HFFc6 (cell line): ENCODE data around the gene EMP2. TPM values are rescaled to one million over a fixed set of nuclear protein-coding genes. Genes with fewer than 3 reads are reported as not detected.

Experiments
- DNase-seq: peaks from one replicate; pipeline ENCODE4 v3.0.0-alpha.2; 2018
- H3K27ac Mint-ChIP-seq: 2 replicates; pipeline ENCODE4 v1.8.0; 2020; ENCODE audit warnings: mild to moderate bottlenecking, mixed read lengths
- H3K27me3 Mint-ChIP-seq: 2 replicates; pipeline ENCODE4 v1.8.0; 2021; ENCODE audit warnings: mild to moderate bottlenecking, moderate library complexity, mixed read lengths; ENCODE audit not compliant: insufficient read depth
- H3K36me3 Mint-ChIP-seq: 2 replicates; pipeline ENCODE4 v1.8.0; 2021; ENCODE audit warnings: low read depth, mixed read lengths
- H3K4me1 Mint-ChIP-seq: 2 replicates; pipeline ENCODE4 v1.8.0; 2020; ENCODE audit warnings: low read depth, mixed read lengths
- H3K4me3 Mint-ChIP-seq: 2 replicates; pipeline ENCODE4 v1.8.0; 2020; ENCODE audit warnings: mild to moderate bottlenecking, moderate library complexity, mixed read lengths
- H3K9me3 Mint-ChIP-seq: 2 replicates; pipeline ENCODE4 v1.8.0; 2020; ENCODE audit warnings: mild to moderate bottlenecking, mixed read lengths
- total RNA-seq, 6 experiments: library from RNA; stranded (reverse); fragmentation: NEBNext Ultra II Directional; extraction: Animal tissue kit (Norgen Biotek cat#: 25700); gene quantifications; 2 replicates in 1 of 6; 3 replicates in 5 of 6; pipeline ENCODE4 v1.2.3, GENCODE V29; 2021
- TF ChIP-seq, protein P1 (sequence below): fragments of 200-600 bp; sonication (generic); IDR thresholded peaks from 2 replicates; pipeline ENCODE4 v1.5.0; 2021; ENCODE audit warnings: antibody characterized with exemption, mild to moderate bottlenecking

The EMP2 gene
- total RNA-seq, 6 experiments from 2014 or later: 14.3 to 35.7 (median 29.7) TPM

DNA sequence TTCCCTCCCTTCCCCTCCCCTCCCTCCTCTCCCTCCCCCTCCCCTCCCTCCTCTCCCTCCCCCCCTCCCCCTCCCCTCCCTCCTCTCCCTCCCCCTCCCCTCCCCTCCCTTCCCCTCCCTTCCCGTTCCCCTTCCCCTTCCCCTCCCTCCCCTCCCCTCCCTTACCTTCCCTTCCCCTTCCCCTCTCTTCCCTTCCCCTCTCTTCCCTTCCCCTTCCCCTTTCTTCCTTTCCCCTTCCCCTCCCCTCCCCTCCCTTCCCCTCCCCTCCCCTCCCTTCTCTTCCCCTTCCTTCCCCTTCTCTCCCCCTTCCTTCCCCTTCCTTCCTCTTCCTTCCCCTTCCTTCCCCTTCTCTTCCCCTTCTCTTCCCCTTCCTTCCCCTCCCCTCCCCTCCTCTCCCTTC, 61.1 kb downstream of the EMP2 start:
- no peak overlapping the region for H3K27ac Mint-ChIP-seq
- no peak for DNase-seq
- peaks cover 16% of the 10 kb centered on the region for H3K4me1 Mint-ChIP-seq
- TF ChIP-seq, protein P1, sequence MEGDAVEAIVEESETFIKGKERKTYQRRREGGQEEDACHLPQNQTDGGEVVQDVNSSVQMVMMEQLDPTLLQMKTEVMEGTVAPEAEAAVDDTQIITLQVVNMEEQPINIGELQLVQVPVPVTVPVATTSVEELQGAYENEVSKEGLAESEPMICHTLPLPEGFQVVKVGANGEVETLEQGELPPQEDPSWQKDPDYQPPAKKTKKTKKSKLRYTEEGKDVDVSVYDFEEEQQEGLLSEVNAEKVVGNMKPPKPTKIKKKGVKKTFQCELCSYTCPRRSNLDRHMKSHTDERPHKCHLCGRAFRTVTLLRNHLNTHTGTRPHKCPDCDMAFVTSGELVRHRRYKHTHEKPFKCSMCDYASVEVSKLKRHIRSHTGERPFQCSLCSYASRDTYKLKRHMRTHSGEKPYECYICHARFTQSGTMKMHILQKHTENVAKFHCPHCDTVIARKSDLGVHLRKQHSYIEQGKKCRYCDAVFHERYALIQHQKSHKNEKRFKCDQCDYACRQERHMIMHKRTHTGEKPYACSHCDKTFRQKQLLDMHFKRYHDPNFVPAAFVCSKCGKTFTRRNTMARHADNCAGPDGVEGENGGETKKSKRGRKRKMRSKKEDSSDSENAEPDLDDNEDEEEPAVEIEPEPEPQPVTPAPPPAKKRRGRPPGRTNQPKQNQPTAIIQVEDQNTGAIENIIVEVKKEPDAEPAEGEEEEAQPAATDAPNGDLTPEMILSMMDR: no peak
- no peak overlapping the region for H3K4me3 Mint-ChIP-seq
- H3K9me3 Mint-ChIP-seq: no peaks in the 10 kb centered on the region
- no peaks in the 10 kb centered on the region for H3K27me3 Mint-ChIP-seq
- no peaks in the 10 kb centered on the region for H3K36me3 Mint-ChIP-seq

DNA sequence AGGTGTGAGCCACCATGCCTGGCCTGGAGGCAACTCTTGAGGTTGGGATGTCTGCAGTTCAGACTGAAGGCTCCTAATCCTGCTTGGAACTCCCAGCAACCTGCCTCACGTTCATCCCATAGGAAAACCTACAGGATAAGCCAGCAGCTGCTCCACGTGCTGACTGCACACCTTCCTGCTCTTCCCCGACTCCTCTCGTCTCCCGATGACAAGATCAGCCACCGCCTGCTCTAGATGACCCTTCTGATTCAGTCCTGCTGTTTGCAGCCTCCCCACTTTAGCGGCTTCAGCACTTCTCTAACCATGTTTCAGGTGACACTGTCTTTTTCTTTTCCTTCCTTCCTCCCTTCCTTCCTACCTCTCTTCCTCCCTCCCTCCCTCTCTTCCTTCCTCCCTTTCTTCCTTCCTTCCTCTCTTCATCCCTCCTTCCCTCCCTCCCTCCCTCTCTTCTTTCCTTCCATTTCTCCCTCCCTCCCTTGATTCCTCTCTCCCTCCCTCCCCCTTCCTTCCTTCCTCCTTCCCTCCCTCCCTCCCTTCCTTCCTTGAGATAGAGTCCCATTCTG, 61.8 kb downstream of the EMP2 start:
- Mint-ChIP-seq H3K27ac (no peak overlapping the region), H3K36me3 (no peaks in the 10 kb centered on the region), H3K9me3 (no peaks in the 10 kb centered on the region), H3K4me1 (peaks cover 16% of the 10 kb centered on the region), H3K27me3 (no peaks in the 10 kb centered on the region), H3K4me3 (no peak overlapping the region)
- TF ChIP-seq, protein P1: no peak
- DNase-seq: no peak

DNA sequence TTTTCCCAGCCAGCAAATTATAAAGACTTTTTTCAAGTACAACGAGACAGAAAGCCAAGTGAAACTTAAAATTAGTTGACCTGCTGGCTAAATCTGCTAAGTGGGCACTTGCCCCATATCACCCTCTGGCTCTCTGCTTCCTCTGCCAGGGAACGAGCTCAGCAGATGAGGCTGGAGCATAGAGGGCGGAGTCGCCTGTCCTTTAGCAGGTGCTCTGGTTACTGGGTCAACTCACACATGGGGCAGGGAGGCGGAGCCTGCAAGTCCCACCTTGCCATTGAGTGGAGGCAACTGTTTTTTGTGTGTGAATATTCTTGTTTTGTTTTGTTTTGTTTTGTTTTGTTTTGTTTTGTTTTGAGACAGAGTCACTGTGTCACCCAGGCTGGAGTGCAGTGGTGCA, 62.5 kb downstream of the EMP2 start:
- H3K9me3 Mint-ChIP-seq: no peaks in the 10 kb centered on the region
- TF ChIP-seq, protein P1: no peak
- peaks cover 16% of the 10 kb centered on the region for H3K4me1 Mint-ChIP-seq
- DNase-seq: no peak
- no peaks in the 10 kb centered on the region for H3K27me3 Mint-ChIP-seq
- no peak overlapping the region for H3K4me3 Mint-ChIP-seq
- H3K36me3 Mint-ChIP-seq: no peaks in the 10 kb centered on the region
- no peak overlapping the region for H3K27ac Mint-ChIP-seq

DNA sequence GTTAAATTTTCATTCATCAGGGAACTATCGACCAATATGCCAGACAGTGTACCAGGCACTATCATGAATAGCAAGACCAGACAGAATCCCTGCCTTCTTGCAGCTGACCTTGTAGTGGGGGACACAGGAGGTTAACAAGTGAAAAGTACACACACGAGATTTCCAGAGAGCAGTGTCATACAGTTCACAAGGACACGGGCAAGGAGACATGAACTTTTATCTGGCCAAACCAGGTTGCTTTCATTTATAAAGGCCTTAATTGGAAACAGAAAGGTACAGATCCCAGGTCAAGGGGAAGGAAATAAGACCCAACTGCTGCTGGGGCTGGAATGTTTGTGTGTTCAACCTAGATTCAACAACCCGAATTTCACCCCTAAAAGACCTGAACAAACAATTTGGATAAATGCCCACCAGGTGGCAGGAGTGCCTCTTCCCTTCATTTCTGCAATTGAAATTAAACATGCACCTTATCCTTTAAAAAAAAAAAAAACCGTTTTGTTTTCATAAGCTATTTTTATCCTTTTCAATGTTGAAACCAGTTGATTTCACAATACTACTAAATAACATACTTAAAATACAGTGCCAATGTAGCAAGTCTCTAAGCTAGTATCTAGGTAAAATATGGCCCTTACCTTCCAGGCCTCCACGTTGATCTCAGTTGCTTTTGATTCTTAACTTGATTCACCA, 65.9 kb downstream of the EMP2 start:
- TF ChIP-seq, protein P1: peak; percentile 88
- Mint-ChIP-seq H3K27ac (no peak overlapping the region; the same call in 1 of the 2 replicates), H3K9me3 (no peaks in the 10 kb centered on the region), H3K4me3 (no peak overlapping the region), H3K36me3 (no peaks in the 10 kb centered on the region), H3K27me3 (peaks cover 2% of the 10 kb centered on the region; the same call in 1 of the 2 replicates), H3K4me1 (peaks cover 7% of the 10 kb centered on the region; the same call in 1 of the 2 replicates)
- peak; percentile 49 for DNase-seq

DNA sequence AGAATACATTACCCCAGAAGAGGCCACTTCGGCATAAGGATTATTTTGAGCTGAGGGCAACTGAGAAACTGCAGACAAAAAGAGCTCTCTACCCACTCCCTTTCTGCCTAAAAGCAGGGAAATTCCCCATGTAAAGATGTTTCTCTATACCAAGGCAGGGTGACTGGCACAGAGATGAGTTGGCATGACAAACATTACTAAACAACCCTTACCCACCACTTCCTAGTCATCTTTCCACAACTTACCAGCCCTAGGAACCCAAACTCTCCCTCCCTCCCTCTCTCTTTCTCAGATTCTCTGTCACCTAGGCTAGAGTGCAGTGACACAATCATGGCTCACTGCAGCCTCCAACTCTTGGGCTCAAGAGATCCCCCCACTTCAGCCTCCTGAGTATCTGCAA, 68.6 kb downstream of the EMP2 start:
- TF ChIP-seq, protein P1: no peak
- H3K36me3 Mint-ChIP-seq: no peaks in the 10 kb centered on the region
- H3K27me3 Mint-ChIP-seq: peaks cover 2% of the 10 kb centered on the region; the same call in 1 of the 2 replicates
- H3K4me1 Mint-ChIP-seq: peaks cover 7% of the 10 kb centered on the region; the same call in 1 of the 2 replicates
- no peaks in the 10 kb centered on the region for H3K9me3 Mint-ChIP-seq
- H3K4me3 Mint-ChIP-seq: no peak overlapping the region
- H3K27ac Mint-ChIP-seq: no peak overlapping the region
- DNase-seq: no peak
